Neural progenitor cell (in vitro differentiated cells): ENCODE measurements around the gene KIF26B.

Experiments used
- CTCF ChIP-seq: fragments of 200-600 bp; sonication (generic); IDR thresholded peaks from 2 replicates; pipeline ENCODE4 v1.5.1; 2017; ENCODE audit warnings: antibody characterized with exemption, mild to moderate bottlenecking
- EZH2 ChIP-seq: fragments of 200-600 bp; sonication (generic); IDR thresholded peaks from 2 replicates; pipeline ENCODE4 v1.6.1; 2017; ENCODE audit warnings: antibody characterized with exemption, mild to moderate bottlenecking, moderate library complexity
- EZH2phosphoT487 ChIP-seq: fragments of 200-600 bp; sonication (generic); IDR thresholded peaks from 2 replicates; pipeline ENCODE4 v1.6.1; 2017; ENCODE audit warnings: antibody characterized with exemption

- TF ChIP-seq CTCF (no peak), EZH2phosphoT487 (no peak), EZH2 (no peak)
Measured at GRCh38 chr1:245583575-245584330, 429.0 kb downstream of the KIF26B start.
